ENCODE data around the gene CLEC11A. TPM values are rescaled to one million over a fixed set of nuclear protein-coding genes. Genes with fewer than 3 reads are reported as not detected.
A peak's percentile ranks its signal among the peaks of the same experiment; 100 is the strongest.

The CLEC11A gene
- polyA plus RNA-seq, 1 donor from 2014 or later = 18.4 TPM

DNA sequence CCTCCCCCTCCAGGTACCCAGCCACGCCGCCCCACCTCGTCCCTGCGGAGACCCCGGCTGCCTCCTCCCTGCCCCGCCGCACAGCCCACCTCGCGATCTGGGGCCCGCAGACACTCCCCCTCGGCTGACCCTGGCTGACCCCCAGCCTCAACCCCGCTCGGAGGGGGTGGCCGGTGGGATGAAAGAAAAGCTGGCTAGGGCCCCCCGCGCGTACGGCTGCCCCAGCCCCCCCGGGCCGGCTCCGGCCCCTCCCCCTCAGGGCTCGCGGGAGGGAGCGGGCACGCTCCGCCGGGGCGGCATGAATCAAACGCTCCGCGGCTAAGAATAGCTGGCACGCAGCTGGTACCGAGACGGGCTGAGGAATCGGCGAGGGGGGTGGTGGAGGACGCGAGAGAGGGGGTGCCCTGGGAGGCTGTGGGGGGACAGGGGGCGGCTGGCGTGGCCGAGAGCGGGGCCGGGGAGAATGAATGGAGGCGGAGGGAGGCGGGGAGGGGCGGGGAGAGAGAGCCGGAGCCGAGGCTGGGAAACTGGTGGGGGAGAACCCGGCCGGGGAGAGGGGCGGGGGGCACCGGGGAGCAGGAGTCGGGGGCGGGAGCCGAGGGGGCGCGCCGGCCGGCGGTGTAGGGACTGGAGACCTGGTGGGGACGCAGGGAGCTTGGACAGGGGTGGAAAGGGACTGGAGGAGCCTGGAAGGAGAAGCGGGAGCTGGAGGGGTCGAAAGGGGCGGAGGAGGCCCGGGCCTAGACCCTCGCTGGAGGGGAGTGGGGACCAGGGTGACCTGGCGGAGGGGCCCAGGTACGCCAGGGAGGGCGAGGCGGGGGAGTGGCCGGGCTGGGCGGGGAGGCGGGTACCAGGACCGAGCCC lies 4.7 kb upstream of the CLEC11A start:
- Histone ChIP-seq H3K4me3 (ENCODE audit: low read length) (peak overlapping the region; percentile 87), H3K27me3 (ENCODE audit: insufficient read depth, low read depth, low read length) (no peaks in the 10 kb centered on the region), H3K36me3 (ENCODE audit: insufficient read depth, low read length) (no peaks in the 10 kb centered on the region), H3F3A (ENCODE audit: insufficient read depth, low read length, poor library complexity, severe bottlenecking) (peaks cover 3% of the 10 kb centered on the region), H3K4me2 (ENCODE audit: low read length) (peak overlapping the region; percentile 54), H3K9ac (ENCODE audit: low read length) (peak overlapping the region; percentile 87), H3K9me2 (ENCODE audit: insufficient read depth, low read length) (no peaks in the 10 kb centered on the region), H3K79me2 (replicated peaks; ENCODE audit: insufficient read depth, low read length) (no peaks in the 10 kb centered on the region), H3K27ac (ENCODE audit: low read length) (peak overlapping the region; percentile 42), H3K9me3 (ENCODE audit: low read length) (no peaks in the 10 kb centered on the region), H2AFZ (ENCODE audit: low read depth, low read length) (peak overlapping the region; percentile 45), H4K20me1 (ENCODE audit: insufficient read depth) (no peaks in the 10 kb centered on the region)
- TF ChIP-seq RAD21 (conservative IDR thresholded peaks at IDR 0.05) = no peak
- TF ChIP-seq MXI1 (conservative IDR thresholded peaks at IDR 0.05; ENCODE audit: poor library complexity, severe bottlenecking) = no peak
- TF ChIP-seq, protein P1, sequence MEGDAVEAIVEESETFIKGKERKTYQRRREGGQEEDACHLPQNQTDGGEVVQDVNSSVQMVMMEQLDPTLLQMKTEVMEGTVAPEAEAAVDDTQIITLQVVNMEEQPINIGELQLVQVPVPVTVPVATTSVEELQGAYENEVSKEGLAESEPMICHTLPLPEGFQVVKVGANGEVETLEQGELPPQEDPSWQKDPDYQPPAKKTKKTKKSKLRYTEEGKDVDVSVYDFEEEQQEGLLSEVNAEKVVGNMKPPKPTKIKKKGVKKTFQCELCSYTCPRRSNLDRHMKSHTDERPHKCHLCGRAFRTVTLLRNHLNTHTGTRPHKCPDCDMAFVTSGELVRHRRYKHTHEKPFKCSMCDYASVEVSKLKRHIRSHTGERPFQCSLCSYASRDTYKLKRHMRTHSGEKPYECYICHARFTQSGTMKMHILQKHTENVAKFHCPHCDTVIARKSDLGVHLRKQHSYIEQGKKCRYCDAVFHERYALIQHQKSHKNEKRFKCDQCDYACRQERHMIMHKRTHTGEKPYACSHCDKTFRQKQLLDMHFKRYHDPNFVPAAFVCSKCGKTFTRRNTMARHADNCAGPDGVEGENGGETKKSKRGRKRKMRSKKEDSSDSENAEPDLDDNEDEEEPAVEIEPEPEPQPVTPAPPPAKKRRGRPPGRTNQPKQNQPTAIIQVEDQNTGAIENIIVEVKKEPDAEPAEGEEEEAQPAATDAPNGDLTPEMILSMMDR (IDR thresholded peaks at IDR 0.05; ENCODE audit: poor library complexity, severe bottlenecking) = no peak
- no peak for TF ChIP-seq EZH2 (IDR thresholded peaks at IDR 0.05; ENCODE audit: borderline replicate concordance, insufficient read depth, low read length, poor library complexity, severe bottlenecking)
- TF ChIP-seq POLR2AphosphoS5 (IDR thresholded peaks at IDR 0.05) = no peak
- TF ChIP-seq EP300 (conservative IDR thresholded peaks at IDR 0.05; ENCODE audit: poor library complexity, severe bottlenecking) = no peak
- TF ChIP-seq, protein P2, sequence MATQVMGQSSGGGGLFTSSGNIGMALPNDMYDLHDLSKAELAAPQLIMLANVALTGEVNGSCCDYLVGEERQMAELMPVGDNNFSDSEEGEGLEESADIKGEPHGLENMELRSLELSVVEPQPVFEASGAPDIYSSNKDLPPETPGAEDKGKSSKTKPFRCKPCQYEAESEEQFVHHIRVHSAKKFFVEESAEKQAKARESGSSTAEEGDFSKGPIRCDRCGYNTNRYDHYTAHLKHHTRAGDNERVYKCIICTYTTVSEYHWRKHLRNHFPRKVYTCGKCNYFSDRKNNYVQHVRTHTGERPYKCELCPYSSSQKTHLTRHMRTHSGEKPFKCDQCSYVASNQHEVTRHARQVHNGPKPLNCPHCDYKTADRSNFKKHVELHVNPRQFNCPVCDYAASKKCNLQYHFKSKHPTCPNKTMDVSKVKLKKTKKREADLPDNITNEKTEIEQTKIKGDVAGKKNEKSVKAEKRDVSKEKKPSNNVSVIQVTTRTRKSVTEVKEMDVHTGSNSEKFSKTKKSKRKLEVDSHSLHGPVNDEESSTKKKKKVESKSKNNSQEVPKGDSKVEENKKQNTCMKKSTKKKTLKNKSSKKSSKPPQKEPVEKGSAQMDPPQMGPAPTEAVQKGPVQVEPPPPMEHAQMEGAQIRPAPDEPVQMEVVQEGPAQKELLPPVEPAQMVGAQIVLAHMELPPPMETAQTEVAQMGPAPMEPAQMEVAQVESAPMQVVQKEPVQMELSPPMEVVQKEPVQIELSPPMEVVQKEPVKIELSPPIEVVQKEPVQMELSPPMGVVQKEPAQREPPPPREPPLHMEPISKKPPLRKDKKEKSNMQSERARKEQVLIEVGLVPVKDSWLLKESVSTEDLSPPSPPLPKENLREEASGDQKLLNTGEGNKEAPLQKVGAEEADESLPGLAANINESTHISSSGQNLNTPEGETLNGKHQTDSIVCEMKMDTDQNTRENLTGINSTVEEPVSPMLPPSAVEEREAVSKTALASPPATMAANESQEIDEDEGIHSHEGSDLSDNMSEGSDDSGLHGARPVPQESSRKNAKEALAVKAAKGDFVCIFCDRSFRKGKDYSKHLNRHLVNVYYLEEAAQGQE (IDR thresholded peaks at IDR 0.05; ENCODE audit: borderline replicate concordance) = no peak
- no peak for TF ChIP-seq SMC3 (conservative IDR thresholded peaks at IDR 0.05; ENCODE audit: poor library complexity)
- no peak for TF ChIP-seq TAF1 (IDR thresholded peaks at IDR 0.05; ENCODE audit: low read depth)

DNA sequence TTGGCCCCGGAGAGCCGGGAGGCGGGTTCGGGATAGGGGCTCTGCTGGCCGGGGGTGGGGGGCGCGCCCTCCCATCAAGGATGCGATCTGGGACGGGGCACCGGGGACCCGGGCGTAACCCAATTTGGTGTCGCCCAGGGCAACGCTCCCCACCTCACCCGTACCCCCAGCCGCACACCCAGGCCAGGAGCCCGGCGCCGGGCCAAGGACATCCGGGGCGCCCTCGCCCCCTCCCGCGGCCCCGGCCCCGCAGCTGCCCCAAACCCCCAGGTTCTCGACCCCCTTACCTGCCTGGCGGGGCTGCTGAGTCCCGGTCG lies 4.1 kb upstream of the CLEC11A start:
- Histone ChIP-seq H3K4me2 (ENCODE audit: low read length) (no peak overlapping the region), H3K9ac (ENCODE audit: low read length) (peak overlapping the region; percentile 87), H3K9me2 (ENCODE audit: insufficient read depth, low read length) (no peaks in the 10 kb centered on the region), H3K36me3 (ENCODE audit: insufficient read depth, low read length) (no peaks in the 10 kb centered on the region), H3K27ac (ENCODE audit: low read length) (peak overlapping the region; percentile 42), H2AFZ (ENCODE audit: low read depth, low read length) (no peak overlapping the region), H3K79me2 (replicated peaks; ENCODE audit: insufficient read depth, low read length) (no peaks in the 10 kb centered on the region), H3F3A (ENCODE audit: insufficient read depth, low read length, poor library complexity, severe bottlenecking) (peaks cover 3% of the 10 kb centered on the region), H4K20me1 (ENCODE audit: insufficient read depth) (no peaks in the 10 kb centered on the region), H3K27me3 (ENCODE audit: insufficient read depth, low read depth, low read length) (no peaks in the 10 kb centered on the region), H3K4me3 (ENCODE audit: low read length) (peak overlapping the region; percentile 87), H3K9me3 (ENCODE audit: low read length) (no peaks in the 10 kb centered on the region)
- no peak for TF ChIP-seq SMC3 (conservative IDR thresholded peaks at IDR 0.05; ENCODE audit: poor library complexity)
- TF ChIP-seq EZH2 (IDR thresholded peaks at IDR 0.05; ENCODE audit: borderline replicate concordance, insufficient read depth, low read length, poor library complexity, severe bottlenecking) = no peak
- no peak for TF ChIP-seq MXI1 (conservative IDR thresholded peaks at IDR 0.05; ENCODE audit: poor library complexity, severe bottlenecking)
- TF ChIP-seq, protein P1 (IDR thresholded peaks at IDR 0.05; ENCODE audit: poor library complexity, severe bottlenecking) = no peak
- TF ChIP-seq EP300 (conservative IDR thresholded peaks at IDR 0.05; ENCODE audit: poor library complexity, severe bottlenecking) = no peak
- no peak for TF ChIP-seq TAF1 (IDR thresholded peaks at IDR 0.05; ENCODE audit: low read depth)
- TF ChIP-seq, protein P2 (IDR thresholded peaks at IDR 0.05; ENCODE audit: borderline replicate concordance) = no peak
- no peak for TF ChIP-seq RAD21 (conservative IDR thresholded peaks at IDR 0.05)
- TF ChIP-seq POLR2AphosphoS5 (IDR thresholded peaks at IDR 0.05) = no peak

Data from neural cell (in vitro differentiated cells).